HG03432 (cell line): ENCODE data around the gene HMOX1.
A peak's percentile ranks its signal among the peaks of the same experiment; 100 is the strongest.

Source experiments
- ATAC-seq: cut with Tn5 transposase; IDR thresholded peaks from one replicate; pipeline ENCODE4 v1.9.1; 2021; ENCODE audit warnings: mild to moderate bottlenecking, moderate library complexity; ENCODE audit not compliant: unreplicated experiment

The HMOX1 gene

GRCh38 chr22:35380537-35381423 lies at the start of gene HMOX1:
Gene HMOX1, plus strand, starts transcription at chr22:35381096. Its CDS starts 78 bp downstream, at chr22:35381174.
- ATAC-seq: peak; percentile 62

GRCh38 chr22:35332278-35332677 lies 48.6 kb upstream of the HMOX1 start:
- ATAC-seq: no peak

GRCh38 chr22:35333220-35333619 lies 47.7 kb upstream of the HMOX1 start:
- ATAC-seq: no peak

- no peak for ATAC-seq
These were observed 46.9 kb upstream of the HMOX1 start for GRCh38 chr22:35334004-35334403.

- no peak for ATAC-seq
These were observed 45.4 kb upstream of the HMOX1 start for GRCh38 chr22:35335468-35335867.

- ATAC-seq: no peak
These were observed 44.7 kb upstream of the HMOX1 start for GRCh38 chr22:35335936-35336781.

- ATAC-seq: no peak
These were observed 43.0 kb upstream of the HMOX1 start for GRCh38 chr22:35337932-35338331.

- no peak for ATAC-seq
These were observed 39.6 kb upstream of the HMOX1 start for GRCh38 chr22:35341090-35341874.

GRCh38 chr22:35342390-35342789 lies 38.5 kb upstream of the HMOX1 start:
- no peak for ATAC-seq

- ATAC-seq: no peak
These were observed 37.0 kb upstream of the HMOX1 start for GRCh38 chr22:35343664-35344550.

GRCh38 chr22:35344956-35345690 lies 35.8 kb upstream of the HMOX1 start:
- no peak for ATAC-seq

- no peak for ATAC-seq
These were observed 34.9 kb upstream of the HMOX1 start for GRCh38 chr22:35345808-35346505.

- ATAC-seq: no peak
These were observed 34.2 kb upstream of the HMOX1 start for GRCh38 chr22:35346596-35347220.

GRCh38 chr22:35347462-35347861 lies 33.4 kb upstream of the HMOX1 start:
- no peak for ATAC-seq

- ATAC-seq: no peak
These were observed 32.8 kb upstream of the HMOX1 start for GRCh38 chr22:35348026-35348590.

GRCh38 chr22:35348703-35349102 lies 32.2 kb upstream of the HMOX1 start:
- no peak for ATAC-seq

GRCh38 chr22:35349368-35349703 lies 31.6 kb upstream of the HMOX1 start:
- no peak for ATAC-seq
